GM19397 (cell line): ENCODE measurements around the gene PCGF5.
"Not testable (repeated sequence)": the region's sequence is repeated elsewhere in the genome, so short reads cannot be mapped to it uniquely, and the experiment has no call there.

ENCODE experiments used
- ATAC-seq: cut with Tn5 transposase; IDR thresholded peaks from one replicate; pipeline ENCODE4 v1.9.1; 2021; ENCODE audit warnings: mild to moderate bottlenecking, moderate library complexity; ENCODE audit not compliant: unreplicated experiment

PCGF5 gene

DNA sequence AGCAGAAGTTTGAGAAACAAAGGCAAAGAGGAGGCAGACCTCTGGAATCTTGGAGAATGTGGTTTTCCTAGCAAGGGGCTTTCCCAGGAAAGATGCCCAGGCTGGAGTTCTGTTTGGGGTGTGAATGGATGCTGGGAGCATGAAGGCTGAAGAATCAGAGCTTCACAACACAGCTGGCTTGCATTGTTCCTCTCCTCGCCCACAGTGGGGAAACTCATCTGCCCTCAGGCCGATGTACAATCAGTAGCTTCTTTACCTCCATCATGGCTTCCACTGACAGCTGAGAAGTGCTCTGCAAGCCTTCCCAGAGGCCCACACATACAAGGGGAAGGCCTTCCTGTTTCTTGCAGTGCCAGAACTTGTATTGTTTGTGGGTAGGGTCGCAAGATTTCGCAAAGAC, 98.9 kb downstream of the PCGF5 start:
- no peak for ATAC-seq

DNA sequence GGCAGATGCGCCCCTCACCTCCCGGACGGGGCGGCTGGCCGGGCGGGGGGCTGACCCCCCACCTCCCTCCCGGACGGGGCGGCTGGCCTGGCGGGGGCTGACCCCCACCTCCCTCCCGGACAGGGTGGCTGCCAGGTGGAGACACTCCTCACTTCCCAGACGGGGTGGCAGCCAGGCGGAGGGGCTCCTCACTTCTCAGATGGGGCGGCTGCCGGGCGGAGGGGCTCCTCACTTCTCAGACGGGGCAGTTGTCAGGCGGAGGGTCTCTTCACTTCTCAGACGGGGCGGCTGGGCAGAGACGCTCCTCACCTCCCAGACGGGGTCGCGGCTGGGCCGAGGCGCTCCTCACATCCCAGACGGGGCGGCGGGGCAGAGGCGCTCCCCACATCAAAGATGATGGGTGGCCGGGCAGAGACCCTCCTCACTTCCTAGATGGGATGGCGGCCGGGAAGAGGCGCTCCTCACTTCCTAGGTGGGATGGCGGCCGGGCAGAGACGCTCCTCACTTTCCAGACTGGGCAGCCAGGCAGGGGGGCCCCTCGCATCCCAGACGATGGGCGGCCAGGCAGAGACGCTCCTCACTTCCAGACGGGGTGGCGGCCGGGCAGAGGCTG, 102.9 kb downstream of the PCGF5 start:
- ATAC-seq: not testable (repeated sequence)

DNA sequence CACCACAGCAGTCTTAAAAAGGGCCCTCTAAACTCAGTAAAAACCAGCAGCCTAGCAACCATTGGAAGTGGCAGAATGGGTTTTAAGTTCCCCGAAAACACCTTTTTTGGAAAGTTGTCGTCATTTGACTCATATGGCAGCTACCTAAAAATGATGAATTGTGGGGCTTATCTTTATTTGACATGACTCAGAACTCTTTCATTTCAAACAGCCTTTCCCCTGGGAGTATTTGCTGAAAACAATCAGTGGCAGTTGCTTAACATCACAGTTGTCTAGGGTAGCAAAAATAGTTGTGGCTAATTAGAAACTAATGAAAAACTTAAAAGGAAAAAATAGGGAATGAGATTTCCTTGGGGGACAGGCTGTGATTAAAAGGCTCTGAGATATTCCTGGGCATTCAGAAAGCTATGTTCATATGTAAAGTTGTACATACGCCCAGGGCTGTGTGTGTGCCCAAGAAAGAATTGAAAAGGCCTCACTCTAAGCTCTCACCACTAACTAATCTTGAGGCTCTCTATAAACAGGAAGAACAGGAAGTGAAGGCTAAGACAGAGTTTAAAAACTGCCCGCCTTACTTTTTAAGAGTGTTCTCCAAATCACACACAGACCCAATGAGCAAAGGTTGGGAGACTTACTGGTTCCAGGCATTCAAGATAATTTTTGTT, 108.0 kb downstream of the PCGF5 start:
- no peak for ATAC-seq
